Adipocyte (in vitro differentiated cells): ENCODE data around the gene LRRC52.

Experiments
- DNase-seq: peaks from one replicate; pipeline ENCODE4 v3.0.0-alpha.2; 2015; ENCODE audit warnings: low read depth
- H3K27me3 ChIP-seq: replicated peaks from 2 replicates; pipeline ENCODE4 v1.7.0; 2013; ENCODE audit warnings: mild to moderate bottlenecking, low read length, moderate library complexity; ENCODE audit not compliant: control insufficient read depth, insufficient read depth
- H3K36me3 ChIP-seq: 2 replicates; pipeline ENCODE4 v1.7.0; 2013; ENCODE audit warnings: low read length, mild to moderate bottlenecking, moderate library complexity; ENCODE audit not compliant: control insufficient read depth, insufficient read depth, severe bottlenecking
- H3K4me1 ChIP-seq: 2 replicates; pipeline ENCODE4 v1.7.0; 2013; ENCODE audit warnings: mild to moderate bottlenecking, low read length, moderate library complexity; ENCODE audit not compliant: control insufficient read depth, insufficient read depth
- H3K4me3 ChIP-seq: 2 replicates; pipeline ENCODE4 v1.7.0; 2013; ENCODE audit warnings: mild to moderate bottlenecking, low read length, moderate library complexity
- H3K9ac ChIP-seq: 2 replicates; pipeline ENCODE4 v1.7.0; 2013; ENCODE audit warnings: mild to moderate bottlenecking, low read length, moderate library complexity
- H3K9me3 ChIP-seq: 2 replicates; pipeline ENCODE4 v1.7.0; 2013; ENCODE audit warnings: mild to moderate bottlenecking, low read length, moderate library complexity; ENCODE audit not compliant: control insufficient read depth

LRRC52 gene

DNA sequence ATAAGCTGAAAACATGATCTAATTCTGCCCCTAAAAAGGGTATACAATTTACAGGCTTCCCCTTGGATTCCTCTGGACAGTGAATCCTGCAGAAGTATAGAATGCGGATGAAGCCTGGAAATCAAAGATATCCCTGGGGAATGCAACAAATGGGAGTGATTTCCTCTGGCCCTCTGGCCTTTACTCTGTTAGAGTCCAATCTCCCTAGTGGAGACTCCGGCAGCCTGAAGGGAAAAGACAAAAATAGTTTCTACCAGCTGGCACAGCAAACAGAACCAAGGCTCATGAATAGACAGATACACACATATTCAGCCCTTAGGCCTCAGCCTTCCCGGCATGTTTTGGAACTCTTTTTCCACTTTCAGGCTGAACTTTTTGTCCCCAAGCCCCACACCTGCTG is 3.9 kb upstream of the LRRC52 start:
- Histone ChIP-seq H3K9me3 (no peaks in the 10 kb centered on the region), H3K9ac (no peak overlapping the region), H3K27me3 (peaks cover 31% of the 10 kb centered on the region), H3K4me3 (no peak overlapping the region), H3K4me1 (no peaks in the 10 kb centered on the region), H3K36me3 (no peaks in the 10 kb centered on the region)
- no peak for DNase-seq

DNA sequence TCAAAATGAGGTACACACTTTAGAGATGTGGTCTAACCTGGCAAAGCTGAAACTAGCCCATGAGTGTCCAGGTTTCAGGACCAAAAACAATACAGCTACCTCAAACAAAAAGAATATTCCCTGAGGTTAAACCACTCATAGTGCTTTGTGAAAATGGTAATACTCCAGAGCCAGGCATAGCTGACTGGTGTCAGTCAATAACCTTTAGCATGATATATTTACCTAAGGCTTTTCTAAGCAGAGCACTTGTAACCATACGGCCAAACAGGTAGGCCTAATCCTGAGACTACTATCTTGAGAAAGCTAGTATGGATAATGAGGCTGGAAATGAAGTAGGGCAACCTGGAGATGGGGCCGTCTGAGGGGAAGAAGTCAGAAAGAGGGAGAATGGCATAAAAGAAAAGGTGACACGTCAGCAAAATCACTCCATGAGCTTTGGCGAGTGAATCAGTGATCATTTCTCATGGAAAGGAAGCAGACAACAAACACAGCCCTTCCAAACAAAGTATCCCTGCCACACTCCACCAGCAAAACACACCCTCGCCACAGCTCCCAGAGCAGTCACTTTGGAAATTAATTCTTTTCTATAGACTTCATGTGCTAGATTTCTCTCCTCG is 1.7 kb upstream of the LRRC52 start:
- no peaks in the 10 kb centered on the region for H3K9me3 ChIP-seq
- no peak for DNase-seq
- H3K9ac ChIP-seq, result no peak overlapping the region
- H3K4me3 ChIP-seq, result no peak overlapping the region
- H3K4me1 ChIP-seq, result peaks cover 5% of the 10 kb centered on the region
- peaks cover 36% of the 10 kb centered on the region for H3K27me3 ChIP-seq
- H3K36me3 ChIP-seq, result no peaks in the 10 kb centered on the region

DNA sequence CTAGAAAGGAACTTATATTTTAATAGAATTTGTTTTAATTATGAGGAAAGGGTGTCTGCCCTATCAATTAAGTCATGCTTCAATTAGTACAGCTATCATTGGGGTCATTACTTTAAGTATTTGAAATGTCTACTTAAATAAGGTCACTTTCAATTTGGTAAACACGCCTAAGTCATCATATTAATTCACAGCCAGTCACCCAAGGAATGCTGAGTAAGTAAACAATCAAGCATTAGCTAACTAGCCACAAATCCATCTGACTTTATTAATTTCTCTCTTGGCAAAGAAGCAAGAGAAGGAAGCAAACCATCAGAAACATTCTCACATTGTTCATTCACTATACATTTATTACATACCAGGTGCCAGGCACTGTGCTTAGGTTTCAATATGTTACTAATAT is 1.2 kb upstream of the LRRC52 start:
- Histone ChIP-seq H3K9ac (no peak overlapping the region), H3K4me1 (peaks cover 5% of the 10 kb centered on the region), H3K36me3 (no peaks in the 10 kb centered on the region), H3K4me3 (no peak overlapping the region), H3K27me3 (peaks cover 32% of the 10 kb centered on the region), H3K9me3 (no peaks in the 10 kb centered on the region)
- no peak for DNase-seq

DNA sequence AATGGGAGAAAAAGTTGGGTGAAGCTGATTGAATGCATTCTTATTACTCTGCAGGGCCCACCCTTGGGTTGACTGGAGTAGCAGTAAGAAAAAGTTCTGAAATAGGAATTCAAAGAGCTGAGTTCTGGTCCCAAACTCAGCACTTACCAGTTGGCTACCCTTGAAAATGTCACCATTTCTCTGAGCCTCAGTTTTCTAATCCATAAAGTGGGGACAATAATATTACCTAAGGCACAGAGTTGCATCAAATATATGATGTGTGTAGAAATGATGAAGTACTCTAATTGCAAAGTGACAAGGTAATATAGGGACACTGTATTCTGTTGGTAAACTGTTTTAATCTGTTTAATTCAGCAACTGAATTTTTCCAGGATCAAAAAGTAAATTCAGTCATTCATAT is 1.2 kb downstream of the LRRC52 start:
- H3K9ac ChIP-seq, result no peak overlapping the region
- H3K27me3 ChIP-seq, result peaks cover 27% of the 10 kb centered on the region
- no peak overlapping the region for H3K4me3 ChIP-seq
- H3K4me1 ChIP-seq, result peaks cover 5% of the 10 kb centered on the region
- H3K36me3 ChIP-seq, result no peaks in the 10 kb centered on the region
- H3K9me3 ChIP-seq, result no peaks in the 10 kb centered on the region
- DNase-seq, result no peak

DNA sequence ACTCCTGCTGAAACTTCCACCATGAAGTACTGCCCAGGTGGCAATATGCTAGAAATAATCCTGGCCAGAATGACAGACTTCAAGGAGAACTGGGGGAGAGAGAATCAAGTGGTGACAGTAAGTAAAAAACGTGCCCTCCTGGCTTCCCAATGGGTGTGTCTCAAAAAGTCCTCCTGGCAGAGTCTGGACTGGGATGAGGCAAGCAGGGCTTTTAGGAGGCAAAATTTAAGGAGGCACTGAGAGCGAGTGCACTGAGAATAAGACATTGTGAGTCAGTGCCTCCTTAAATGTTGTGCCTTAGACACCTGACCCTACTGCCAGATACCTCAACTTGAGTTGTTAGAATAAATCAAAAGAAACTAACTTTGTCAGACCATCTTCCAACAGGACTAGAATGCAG is 2.2 kb downstream of the LRRC52 start:
- Histone ChIP-seq H3K9ac (no peak overlapping the region), H3K36me3 (no peaks in the 10 kb centered on the region), H3K4me3 (no peak overlapping the region), H3K4me1 (peaks cover 5% of the 10 kb centered on the region), H3K9me3 (no peaks in the 10 kb centered on the region), H3K27me3 (peaks cover 24% of the 10 kb centered on the region)
- DNase-seq, result no peak

DNA sequence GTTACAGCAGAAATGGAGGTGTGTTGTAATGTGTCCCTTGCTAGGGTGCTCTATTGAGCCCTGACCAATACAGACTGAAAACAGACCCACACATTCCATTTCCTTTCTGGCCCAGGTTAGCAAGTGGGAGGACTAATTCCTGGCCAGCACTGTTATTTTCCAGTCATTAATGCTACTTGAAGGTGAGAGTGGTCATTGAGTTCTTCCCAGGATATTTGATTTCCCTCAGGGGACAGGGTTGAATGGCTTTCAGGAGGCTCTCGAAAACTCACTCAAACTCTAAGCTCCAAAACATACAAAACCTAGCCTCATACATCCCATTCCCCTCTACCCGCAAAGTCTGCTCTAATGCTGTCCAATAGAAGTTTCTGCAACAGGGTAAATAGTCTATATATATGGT is 6.2 kb downstream of the LRRC52 start:
- Histone ChIP-seq H3K36me3 (no peaks in the 10 kb centered on the region), H3K9ac (no peak overlapping the region), H3K4me3 (no peak overlapping the region), H3K4me1 (peaks cover 5% of the 10 kb centered on the region), H3K9me3 (no peaks in the 10 kb centered on the region), H3K27me3 (peaks cover 37% of the 10 kb centered on the region)
- DNase-seq, result no peak

DNA sequence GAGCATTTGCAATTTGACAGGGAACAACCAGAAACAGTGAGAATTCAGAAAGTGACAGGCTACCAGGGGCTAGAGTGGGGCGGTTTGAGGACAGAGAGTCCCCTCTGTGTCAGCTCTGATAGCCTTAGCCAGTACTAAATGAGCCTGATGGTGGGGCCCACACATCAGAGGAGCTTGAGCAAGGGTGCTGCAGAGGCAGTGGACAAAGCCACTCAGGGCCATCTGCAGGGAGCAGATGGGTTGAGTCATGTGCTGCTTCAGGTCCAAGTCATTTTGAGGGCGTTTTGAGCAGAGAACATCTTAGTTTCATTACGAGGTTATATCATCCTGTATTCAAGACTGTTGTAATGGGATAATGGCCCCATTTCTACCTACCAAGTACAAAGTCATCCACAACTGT is 7.7 kb downstream of the LRRC52 start:
- Histone ChIP-seq H3K27me3 (peaks cover 25% of the 10 kb centered on the region), H3K36me3 (no peaks in the 10 kb centered on the region), H3K9me3 (no peaks in the 10 kb centered on the region), H3K9ac (no peak overlapping the region), H3K4me3 (no peak overlapping the region), H3K4me1 (no peaks in the 10 kb centered on the region)
- no peak for DNase-seq

DNA sequence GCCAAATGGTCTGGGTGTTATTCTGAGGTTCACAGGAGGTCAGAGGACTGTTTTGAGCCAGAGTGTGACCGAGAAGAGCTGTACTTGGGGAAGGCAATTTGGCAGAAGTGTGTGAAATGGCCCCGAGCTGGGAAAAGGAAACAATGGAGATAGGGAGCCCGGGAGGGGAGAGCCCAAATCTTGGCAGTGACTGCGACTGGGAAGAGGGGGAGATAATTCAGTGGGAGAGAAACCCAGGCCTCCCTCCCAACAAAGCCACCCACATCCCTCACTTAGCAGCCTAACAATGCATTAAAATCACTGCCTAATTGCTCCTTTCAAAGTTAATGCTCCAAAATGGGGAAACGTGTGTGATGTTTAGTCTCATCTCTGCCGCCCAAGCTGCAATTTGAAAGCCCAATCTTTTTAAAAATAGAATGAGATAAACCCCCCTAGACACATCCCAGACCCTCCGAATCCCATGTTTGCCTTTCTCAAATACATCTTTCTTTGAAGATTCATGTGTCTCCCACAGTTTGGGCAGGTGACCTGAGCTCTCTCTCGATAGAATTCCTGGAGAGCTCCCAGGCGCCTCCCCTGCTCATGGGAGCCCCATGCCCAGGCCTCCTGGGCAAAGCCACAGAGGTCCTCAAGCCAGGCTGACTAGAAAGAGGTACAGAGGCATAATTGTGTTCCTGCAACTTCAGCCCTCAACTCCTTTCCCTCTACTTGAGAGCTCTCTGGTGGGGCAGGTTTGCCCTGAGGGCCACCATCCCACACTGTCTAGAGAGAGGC is 17.3 kb downstream of the LRRC52 start:
- no peak overlapping the region for H3K4me3 ChIP-seq
- peaks cover 17% of the 10 kb centered on the region for H3K27me3 ChIP-seq
- H3K4me1 ChIP-seq, result no peaks in the 10 kb centered on the region
- H3K9ac ChIP-seq, result no peak overlapping the region
- no peak for DNase-seq
- no peaks in the 10 kb centered on the region for H3K36me3 ChIP-seq
- H3K9me3 ChIP-seq, result no peaks in the 10 kb centered on the region

DNA sequence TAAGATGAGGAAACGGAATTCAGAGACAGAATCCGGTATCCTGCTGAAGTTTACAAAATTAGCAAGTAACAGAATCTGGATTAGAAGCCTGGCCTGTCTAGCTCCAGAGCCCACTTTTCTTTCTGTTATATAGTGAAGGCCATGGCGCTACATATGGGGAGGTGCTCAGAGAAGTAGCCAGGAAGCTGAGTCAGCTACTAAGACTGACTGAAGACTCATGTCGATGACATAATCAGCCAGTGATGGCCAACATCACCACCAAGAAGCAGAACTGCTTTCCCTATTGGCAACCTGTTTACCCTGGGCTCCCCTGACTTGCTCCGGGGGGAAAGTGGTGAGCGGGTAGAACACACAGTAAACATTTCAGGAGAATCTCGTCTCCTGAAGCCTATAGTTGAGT is 18.8 kb downstream of the LRRC52 start:
- Histone ChIP-seq H3K27me3 (peaks cover 17% of the 10 kb centered on the region), H3K9me3 (no peaks in the 10 kb centered on the region), H3K36me3 (no peaks in the 10 kb centered on the region), H3K4me1 (no peaks in the 10 kb centered on the region), H3K4me3 (no peak overlapping the region), H3K9ac (no peak overlapping the region)
- no peak for DNase-seq

DNA sequence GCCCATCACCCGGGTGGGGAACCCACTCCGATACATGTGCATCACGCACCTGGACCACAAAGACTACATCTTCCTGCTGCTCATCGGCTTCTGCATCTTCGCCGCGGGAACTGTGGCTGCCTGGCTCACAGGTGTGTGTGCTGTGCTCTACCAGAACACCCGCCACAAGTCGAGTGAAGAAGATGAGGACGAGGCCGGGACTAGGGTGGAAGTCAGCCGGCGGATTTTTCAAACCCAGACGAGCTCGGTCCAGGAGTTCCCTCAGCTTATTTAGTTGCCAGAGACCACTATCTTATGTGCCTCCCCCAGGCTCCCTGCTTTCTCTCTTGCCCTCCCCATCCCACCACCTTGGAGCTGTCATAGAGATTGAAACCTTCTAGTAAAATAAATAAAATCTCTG is 19.8 kb downstream of the LRRC52 start:
- H3K4me3 ChIP-seq, result no peak overlapping the region
- no peaks in the 10 kb centered on the region for H3K4me1 ChIP-seq
- H3K9ac ChIP-seq, result no peak overlapping the region
- H3K27me3 ChIP-seq, result peaks cover 17% of the 10 kb centered on the region
- H3K36me3 ChIP-seq, result no peaks in the 10 kb centered on the region
- H3K9me3 ChIP-seq, result no peaks in the 10 kb centered on the region
- no peak for DNase-seq

DNA sequence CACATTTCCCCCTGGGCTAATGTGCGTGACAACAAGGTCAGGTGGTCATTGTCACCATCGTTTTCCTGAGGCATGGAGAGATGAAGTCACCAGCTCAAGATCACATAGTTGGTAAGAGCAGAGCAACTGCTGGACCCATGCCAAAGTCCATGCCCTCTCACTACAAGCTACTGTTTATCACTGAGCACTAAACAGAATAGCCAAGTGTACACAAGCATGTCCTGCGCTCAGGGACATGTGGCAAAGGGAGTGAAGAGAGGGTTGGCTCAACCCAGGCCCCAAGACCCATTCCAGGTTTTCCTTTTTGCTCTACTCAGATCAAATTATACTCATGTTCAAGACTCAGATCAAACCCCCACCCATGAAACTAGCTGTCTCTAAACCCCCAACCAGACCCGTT is 20.8 kb downstream of the LRRC52 start:
- Histone ChIP-seq H3K4me3 (no peak overlapping the region), H3K36me3 (no peaks in the 10 kb centered on the region), H3K27me3 (peaks cover 17% of the 10 kb centered on the region), H3K9me3 (no peaks in the 10 kb centered on the region), H3K4me1 (no peaks in the 10 kb centered on the region), H3K9ac (no peak overlapping the region)
- no peak for DNase-seq
